GM19438 (cell line): ENCODE measurements around the gene NTRK1.
"Not testable (repeated sequence)": the region's sequence is repeated elsewhere in the genome, so short reads cannot be mapped to it uniquely, and the experiment has no call there.

ENCODE experiments used
- ATAC-seq: cut with Tn5 transposase; IDR thresholded peaks from one replicate; pipeline ENCODE4 v1.9.1; 2021; ENCODE audit warnings: low read depth; ENCODE audit not compliant: unreplicated experiment

NTRK1 gene

DNA sequence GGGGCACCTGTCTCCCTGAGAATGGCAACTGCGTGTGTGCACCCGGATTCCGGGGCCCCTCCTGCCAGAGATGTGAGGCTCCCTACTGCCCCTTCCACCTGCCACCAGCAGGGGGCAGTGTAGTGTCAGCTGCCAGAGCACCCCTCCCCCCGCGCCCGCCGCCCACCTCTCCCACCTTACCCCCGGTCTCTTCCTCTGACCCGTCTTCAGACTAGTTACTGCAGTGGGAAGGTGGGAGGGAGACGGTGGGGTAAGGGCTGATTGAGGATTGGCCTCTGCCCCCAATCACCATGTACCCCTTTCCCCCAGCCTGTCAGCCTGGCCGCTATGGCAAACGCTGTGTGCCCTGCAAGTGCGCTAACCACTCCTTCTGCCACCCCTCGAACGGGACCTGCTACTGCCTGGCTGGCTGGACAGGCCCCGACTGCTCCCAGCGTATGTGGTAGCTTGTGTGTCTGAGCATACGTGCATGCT lies 49.7 kb downstream of the NTRK1 start:
- ATAC-seq: no peak

DNA sequence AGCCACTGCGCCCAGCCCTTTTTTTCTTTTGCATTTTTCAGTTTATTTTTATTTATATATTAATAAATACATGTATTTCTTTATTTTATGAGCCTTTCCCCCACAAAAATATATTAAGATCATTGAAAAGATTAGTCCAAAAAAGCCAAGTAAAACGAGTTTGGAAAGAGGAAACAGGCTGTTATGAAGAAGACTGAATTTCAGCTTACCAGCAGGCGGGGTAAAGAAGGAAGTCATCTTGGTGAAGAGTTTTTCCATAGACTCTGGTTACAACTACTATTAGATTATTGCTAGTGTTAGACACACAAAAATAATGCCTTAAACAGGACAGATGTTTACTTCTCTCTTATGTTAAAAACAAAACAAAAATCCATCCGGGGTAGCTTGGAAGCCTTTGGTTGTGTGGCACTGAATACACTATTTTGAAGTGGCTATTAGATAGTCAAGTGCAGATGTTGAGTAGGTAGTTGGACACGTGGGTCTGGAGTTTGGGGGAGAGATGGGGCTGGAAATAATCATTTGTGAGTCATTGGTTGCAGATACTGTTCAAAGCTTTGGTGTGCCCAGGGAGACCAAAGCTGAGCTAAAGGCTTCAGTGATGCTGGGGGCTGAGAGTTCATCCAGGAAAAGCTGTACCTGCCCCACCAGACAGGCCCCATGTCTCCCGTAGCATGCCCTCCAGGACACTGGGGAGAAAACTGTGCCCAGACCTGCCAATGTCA lies 51.1 kb downstream of the NTRK1 start:
- ATAC-seq: no peak

DNA sequence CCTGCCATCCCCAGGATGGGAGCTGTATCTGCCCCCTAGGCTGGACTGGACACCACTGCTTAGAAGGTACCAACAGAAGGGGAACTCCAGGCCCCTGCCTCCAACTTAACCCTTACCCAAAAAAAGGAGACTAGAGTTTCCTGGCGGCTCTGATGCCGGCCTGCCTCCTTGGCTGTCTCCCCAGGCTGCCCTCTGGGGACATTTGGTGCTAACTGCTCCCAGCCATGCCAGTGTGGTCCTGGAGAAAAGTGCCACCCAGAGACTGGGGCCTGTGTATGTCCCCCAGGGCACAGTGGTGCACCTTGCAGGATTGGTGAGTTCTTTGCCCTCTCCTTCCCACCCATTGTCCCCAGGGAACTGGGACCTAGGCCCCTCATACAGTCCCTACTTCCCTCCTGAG lies 51.6 kb downstream of the NTRK1 start:
- ATAC-seq: no peak

DNA sequence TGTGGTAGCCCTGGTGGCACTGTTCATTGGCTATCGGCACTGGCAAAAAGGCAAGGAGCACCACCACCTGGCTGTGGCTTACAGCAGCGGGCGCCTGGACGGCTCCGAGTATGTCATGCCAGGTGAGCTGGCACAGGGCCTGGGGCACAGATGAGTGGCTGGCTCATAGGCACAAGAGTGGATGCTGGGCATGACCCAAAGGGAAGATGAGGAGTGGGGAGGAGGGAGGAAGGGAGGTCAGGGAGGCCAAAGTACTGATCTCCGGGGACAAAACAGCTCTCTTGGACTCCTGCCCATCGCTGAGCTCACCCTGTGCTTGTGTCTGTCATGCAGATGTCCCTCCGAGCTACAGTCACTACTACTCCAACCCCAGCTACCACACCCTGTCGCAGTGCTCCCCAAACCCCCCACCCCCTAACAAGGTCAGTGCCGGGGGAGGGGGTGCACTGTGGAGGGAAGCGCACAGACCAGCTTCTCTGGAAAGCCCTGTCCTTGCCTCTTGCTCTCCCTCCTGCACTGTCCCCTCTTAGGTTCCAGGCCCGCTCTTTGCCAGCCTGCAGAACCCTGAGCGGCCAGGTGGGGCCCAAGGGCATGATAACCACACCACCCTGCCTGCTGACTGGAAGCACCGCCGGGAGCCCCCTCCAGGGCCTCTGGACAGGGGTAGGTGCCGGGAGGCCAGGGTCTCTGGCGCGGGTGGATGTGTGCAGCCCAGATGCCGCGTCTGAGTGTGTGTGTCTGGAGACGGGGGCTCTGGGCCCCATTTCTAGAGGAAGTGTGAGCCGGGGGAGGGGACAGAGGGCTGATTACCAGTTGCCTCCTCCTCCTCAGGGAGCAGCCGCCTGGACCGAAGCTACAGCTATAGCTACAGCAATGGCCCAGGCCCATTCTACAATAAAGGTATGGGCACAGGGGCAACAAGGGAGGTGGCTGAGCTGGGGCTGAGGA lies 52.5 kb downstream of the NTRK1 start:
- ATAC-seq: no peak

DNA sequence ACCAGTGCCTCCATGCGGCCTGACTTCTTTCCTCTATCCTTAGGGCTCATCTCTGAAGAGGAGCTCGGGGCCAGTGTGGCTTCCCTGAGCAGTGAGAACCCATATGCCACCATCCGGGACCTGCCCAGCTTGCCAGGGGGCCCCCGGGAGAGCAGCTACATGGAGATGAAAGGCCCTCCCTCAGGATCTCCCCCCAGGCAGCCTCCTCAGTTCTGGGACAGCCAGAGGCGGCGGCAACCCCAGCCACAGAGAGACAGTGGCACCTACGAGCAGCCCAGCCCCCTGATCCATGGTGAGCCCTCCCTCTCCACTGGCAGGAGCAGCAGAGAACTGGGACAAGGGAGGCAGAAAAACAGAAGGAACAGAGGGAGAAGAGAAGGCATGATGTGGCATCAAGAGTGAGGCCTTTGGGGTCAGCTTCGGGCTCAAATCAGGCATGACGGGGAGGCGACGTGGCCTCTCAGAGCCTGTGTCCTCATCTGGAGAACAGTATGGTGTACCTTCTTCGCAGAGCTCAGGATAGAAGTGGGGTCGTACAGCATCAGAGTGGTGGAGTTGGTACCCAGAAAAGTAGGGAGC lies 53.2 kb downstream of the NTRK1 start:
- ATAC-seq: no peak

DNA sequence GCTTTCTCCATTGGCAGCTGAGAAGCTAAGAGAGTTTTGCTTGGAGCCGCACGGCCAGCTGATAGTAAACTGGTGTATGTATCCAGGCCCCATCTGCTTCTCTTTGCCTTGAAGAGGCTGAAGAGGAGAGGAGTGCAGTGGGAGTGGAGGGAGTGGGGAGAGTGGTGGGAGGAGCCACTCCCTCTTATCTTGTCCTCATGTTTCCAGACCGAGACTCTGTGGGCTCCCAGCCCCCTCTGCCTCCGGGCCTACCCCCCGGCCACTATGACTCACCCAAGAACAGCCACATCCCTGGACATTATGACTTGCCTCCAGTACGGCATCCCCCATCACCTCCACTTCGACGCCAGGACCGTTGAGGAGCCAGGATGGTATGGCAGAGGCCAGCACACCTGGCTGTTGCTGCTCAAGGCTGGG lies 53.8 kb downstream of the NTRK1 start:
- no peak for ATAC-seq

DNA sequence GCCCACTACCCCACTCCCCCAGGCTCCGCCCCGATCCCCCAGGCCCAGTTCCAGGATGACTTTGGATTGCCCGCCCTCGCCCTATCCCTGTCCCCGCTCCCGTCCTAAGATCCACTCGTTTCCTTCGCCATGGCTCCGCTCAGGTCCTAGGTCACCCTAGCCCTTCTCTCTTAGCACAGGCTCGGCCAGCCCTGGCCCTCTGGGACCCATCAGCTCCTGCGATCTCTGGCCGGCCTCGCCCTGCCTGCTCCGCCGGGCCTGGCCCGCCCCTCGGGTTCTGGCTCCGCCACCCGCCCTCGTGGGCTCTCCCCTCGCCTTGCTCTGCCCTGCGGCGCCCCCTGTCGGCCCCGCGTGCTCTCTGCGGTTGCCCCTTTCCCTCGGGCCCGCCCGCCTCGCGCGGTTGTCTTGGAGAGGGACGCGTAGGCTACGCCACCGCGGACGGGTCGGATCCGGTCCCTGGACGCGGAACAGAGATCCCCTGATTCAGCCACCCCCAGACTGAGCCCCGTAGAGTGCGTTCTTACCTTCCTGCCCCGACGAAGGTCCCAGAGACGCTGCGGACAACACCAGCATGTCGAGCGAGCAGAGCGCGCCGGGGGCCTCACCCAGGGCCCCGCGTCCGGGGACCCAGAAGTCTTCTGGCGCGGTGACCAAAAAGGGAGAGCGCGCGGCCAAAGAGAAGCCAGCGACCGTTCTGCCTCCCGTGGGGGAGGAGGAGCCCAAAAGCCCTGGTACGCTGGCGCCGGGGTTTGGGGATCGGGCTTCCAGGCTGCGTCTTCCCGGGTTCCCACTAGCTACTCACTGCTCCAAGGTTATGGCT lies 59.8 kb downstream of the NTRK1 start, which contains the start of gene LRRC71:
LRRC71 (plus strand) TSS at position 400 of the 820 bp plus-strand sequence; CDS start at position 572, 172 bp downstream.
- ATAC-seq: no peak

DNA sequence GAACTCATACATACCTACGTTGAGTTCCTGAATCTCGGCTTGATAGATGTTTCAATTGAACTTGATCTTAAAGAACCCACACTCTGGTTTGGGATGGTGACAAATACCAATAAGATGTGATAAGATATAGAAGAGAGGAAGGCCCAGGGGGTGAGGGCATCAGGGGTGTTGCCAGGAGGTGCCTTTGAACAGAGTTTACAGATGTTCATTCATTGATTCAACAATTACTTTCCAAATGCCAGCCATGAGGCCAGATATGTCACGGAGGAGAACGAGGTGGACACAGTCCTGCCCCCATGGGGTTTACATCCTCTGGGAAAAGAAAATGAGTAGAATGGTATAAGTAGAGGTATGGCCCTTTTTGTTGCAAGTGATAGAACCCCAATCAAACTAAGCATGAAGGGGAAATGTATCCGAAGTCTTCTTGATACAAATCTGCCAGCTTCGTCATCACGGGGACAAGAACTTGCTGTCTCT lies 60.4 kb downstream of the NTRK1 start:
- no peak for ATAC-seq

DNA sequence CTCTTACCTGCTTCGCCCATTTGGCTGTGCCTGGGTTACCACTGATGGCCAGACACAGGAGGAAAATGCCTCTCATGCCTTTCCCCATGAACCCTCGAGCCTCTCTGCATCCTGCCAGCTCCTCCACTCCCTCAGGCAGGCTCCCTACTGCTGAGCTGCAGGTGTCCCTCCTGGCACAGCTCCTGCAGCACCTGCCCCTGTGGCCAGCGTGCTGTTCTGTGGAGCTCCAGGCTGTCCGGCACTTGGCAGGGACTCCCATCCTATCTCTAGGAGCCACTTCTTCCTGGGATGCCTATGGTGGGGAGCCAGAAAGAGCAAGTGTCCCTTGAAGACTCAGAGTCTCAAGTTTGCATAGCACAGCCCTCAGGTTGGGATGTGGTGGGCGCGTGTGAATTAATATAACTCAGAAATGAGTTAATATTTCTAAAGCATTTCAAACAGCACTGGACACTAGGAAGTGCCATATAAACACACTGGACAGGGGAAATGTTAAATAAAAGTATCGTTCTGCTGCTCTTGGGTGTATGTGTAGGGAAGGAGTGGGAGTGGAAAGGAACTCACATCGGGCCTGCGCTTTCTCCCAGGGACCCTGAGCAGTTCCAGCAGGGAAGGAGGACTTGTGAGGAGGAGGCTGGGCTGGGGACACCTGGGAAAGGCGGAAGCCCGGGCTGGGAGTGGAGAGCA lies 62.5 kb downstream of the NTRK1 start:
- no peak for ATAC-seq

DNA sequence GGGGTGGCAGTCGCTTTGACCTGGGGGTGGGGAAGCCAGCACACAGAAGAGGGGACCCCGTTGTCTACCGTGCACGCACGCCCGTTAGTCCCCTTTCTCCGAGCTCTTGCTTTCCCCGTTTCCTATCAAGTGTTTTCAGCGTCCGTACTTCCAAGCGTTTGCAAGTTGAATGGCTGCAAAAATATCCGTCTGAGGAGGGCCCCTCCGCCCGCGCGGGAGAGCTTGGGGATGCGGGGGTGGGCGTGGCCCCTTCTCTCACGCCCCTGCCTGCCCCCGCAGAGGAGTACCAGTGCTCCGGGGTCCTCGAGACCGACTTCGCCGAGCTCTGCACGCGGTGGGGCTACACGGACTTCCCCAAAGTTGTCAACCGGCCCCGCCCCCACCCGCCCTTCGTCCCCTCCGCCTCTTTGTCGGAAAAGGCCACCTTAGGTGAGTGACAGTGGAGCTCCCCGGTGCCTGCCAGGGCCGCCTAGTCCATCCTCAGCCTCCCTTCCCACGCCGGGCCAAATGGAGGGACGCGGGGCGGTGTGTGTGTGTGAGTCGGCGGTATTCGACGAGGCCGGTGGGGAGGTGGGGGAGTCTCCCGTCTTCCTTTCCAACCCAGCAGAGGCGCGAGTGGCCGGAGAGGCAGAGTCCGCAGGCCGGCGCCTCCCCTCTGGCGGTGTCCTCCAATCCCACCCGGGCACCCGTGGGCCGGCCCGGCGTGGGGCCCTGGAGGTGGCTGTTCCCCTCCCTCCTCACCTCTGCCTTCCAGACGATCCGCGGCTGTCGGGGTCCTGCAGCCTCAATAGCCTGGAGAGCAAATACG lies 63.2 kb downstream of the NTRK1 start:
- ATAC-seq: no peak

DNA sequence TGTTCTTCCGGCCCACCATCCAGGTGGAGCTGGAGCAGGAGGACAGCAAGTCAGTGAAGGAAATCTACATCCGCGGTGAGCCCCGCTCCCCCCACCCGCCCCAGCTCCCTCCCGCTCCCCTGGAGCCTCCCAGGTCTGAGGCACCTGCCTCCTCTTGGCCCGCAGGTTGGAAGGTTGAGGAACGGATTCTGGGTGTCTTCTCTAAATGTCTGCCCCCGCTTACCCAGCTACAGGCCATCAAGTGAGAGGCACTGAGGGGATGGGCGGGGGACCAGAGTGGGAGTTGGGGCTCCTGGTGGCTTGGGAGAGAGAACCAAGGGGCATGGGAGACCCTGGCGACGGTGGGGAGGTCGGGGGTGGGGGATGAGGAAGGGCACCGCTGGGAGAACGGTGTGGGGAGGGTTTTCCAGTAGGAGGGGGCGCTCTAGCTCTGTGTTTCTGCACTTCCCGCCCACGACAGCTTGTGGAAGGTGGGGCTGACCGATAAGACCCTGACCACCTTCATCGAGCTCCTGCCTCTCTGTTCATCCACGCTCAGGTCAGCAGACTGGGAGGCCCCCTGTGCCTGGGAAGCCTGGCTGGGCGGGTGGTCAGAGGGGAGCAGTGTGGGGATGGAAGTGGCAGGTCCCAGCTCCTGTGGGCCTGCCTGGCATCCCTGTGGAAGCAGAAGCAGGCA lies 64.0 kb downstream of the NTRK1 start:
- ATAC-seq: no peak

DNA sequence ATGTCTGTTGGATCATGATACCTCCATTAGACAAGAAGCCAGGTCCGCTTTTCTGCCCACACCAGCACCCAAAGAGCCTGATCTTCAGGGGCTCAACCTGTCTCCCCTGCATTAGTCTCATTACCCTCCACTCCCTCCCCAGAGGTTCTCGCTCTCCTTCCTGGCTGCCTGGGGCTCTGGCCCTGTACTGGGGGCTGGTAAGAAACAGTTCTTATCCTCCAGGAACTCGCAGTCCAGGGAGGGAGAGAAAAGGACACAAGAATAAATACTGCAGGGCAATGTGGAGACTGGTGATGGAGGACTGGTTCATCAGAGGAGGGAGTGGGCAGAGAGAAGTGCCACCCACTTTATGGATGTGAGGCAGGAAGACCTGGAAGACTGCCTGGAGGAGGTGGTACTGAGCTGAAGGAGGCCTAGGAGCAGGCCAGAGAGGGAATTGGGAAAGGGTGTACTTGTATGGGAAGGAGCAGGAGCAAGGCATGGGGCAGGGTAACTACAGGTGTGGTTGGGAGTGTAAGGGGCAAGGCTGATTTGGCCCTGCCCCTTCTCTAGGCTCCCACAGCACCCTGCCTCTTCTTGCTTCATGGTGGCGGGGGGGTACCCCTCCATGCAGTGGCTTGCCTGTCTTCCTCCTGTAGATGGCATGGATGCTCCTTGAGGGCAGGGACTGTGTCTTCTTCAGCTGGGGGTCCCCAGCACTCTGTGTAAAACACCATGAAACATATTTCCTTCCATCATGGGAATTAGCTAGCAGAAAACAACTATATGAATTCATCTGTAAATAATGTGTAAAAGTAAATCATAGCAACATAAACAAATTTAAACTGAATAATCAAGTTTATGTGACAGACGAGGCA lies 64.7 kb downstream of the NTRK1 start:
- ATAC-seq: no peak

DNA sequence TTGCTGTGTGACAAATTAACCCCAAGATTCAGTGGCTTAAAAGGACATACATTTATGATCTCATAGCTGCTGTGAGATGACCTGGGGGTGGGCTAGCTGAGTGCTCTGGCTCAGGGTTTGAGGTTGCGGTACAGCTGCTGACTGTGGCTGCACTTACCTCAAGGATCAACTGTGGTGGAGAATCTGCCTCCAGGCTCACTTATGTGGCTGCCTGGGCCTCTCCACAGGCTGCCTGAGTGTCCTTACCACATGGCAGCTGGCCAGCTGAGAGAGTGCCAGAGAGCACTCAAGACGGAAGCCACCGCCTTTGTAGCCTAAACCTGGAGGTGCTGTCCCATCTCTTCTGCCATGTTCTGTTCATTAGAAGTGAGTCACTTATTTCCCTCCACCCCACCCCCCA lies 65.5 kb downstream of the NTRK1 start:
- no peak for ATAC-seq

DNA sequence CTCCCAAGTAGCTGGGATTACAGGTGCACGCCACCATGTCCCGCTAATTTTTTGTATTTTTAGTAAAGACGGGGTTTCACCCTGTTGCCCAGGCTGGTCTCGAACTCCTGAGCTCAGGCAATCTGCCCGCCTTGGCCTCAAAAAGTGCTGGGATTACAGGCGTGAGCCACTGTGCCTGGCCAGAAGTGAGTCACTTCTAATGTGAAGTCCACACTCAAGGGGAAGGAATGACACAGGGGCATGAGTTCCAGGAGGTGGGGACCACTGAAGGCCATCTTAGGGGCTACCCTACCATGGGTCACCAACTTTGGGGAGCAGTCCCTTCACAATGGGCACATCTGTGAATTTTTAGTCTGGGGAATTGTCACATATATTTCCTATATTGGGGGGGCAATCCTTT lies 66.0 kb downstream of the NTRK1 start:
- not testable (repeated sequence) for ATAC-seq

DNA sequence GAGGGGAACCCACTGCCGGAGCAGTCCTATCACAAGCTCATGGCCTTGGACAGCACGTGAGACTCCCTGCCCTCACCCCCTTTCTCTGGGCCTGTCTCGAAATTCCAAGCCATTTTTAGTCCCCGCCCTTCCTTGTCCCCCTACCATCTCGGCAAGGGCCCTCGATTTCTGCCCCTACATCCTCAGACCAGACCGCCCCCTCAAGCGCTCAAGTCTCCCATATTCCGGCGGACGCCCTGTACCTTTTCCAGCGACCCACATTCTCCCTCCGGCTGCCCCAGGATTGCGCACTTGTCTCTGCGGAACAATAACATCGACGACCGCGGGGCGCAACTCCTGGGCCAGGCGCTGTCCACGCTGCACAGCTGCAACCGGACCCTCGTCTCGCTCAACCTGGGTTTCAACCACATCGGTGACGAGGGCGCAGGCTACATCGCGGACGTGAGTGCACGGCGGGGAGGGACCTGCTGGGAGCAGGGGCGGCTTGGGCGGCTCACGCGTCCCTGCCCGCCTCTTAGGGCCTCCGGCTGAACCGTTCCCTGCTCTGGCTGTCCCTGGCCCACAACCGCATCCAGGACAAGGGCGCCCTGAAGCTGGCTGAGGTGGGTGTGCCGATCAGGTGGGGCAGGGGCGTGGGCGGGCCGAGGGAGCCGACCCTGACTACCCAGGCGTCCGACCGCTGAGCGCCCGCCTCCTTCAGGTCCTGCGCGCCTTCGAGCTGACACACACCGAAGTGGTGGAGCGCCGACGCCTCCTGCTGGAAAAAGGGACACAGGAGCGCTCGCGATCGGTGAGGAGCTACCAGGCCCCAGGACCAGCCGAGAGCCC lies 66.8 kb downstream of the NTRK1 start:
- no peak for ATAC-seq

DNA sequence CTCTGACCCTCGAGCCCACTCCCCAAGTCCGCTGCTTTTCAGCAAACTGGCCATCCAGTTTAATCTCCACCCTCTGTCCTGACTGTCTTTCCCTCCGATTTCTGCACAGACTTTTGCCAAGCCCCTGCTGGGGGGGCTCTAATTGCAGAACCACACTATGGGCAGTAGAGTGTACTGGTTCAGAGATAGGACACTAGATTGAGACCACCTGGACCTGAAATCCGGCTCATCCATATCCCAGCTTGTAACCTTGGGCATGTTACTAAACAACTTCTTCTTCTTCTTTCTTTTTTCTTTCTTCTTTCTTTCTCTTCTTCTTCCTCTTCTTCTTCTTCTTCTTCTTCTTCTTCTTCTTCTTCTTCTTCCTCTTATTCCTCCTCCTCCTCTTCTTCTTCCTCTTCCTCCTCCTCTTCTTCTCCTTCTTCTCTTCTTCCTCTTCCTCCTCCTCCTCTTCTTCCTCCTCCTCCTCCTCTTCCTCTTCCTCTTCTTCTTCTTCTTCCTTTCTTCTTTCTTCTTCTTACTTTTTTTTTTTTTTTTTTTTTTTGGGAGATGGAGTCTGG lies 67.5 kb downstream of the NTRK1 start:
- no peak for ATAC-seq
